NT2/D1 (cell line): ENCODE measurements around the gene TRAPPC6A.

Experiments used
- SUZ12 ChIP-seq: IDR thresholded peaks from 2 replicates; pipeline ENCODE4 v1.6.1; 2011; ENCODE audit not compliant: insufficient read length, insufficient read depth; ENCODE audit errors: extremely low read depth
- YY1 ChIP-seq: IDR thresholded peaks from 2 replicates; pipeline ENCODE4 v1.6.1; 2011; ENCODE audit not compliant: insufficient read length, insufficient read depth
- ZNF274 ChIP-seq: IDR thresholded peaks from 2 replicates; pipeline ENCODE4 v1.6.1; 2011; ENCODE audit warnings: mild to moderate bottlenecking, low read depth, low read length

GRCh38 chr19:45154064-45154827 is 23.8 kb downstream of the TRAPPC6A start:
- TF ChIP-seq SUZ12 (no peak), YY1 (no peak), ZNF274 (no peak)
